A549 treated with CORT108297 at 1 μM for 4 hours (cell line): ENCODE data around the gene PLEKHA6. TPM values are rescaled to one million over a fixed set of nuclear protein-coding genes. Genes with fewer than 3 reads are reported as not detected.

ENCODE experiments used
- total RNA-seq: library from RNA; stranded (reverse); fragments of 200-300 nt; extraction: Qiagen RNA extraction; gene quantifications from 5 replicates; pipeline ENCODE4 v1.2.3, GENCODE V29; 2022

The PLEKHA6 gene
- total RNA-seq: 20.6 to 31.2 TPM (median 27.2 TPM) in 5 replicates

GRCh38 chr1:204359474-204360255 is at the start of gene PLEKHA6:
TSS of gene PLEKHA6 (minus strand) at chr1:204359929. CDS start at chr1:204273727, 86,202 bp downstream.

GRCh38 chr1:204213668-204214662 is 145.8 kb downstream of the PLEKHA6 start, which contains the start of gene GOLT1A:
TSS of gene GOLT1A (minus strand) at chr1:204213988. CDS start at chr1:204213906, 82 bp downstream.

GRCh38 chr1:204196068-204196795 is 163.5 kb downstream of the PLEKHA6 start, which contains the start of gene KISS1:
TSS of gene KISS1 (minus strand) at chr1:204196491. CDS start at chr1:204192876, 3,615 bp downstream.

Other genes starting within 250 kb of the PLEKHA6 start
- gene ETNK2, start 207.9 kb downstream of the PLEKHA6 start, total RNA-seq: 3.7 to 4.5 TPM (median 4.2 TPM) in 5 replicates
- gene REN, start 193.6 kb downstream of the PLEKHA6 start, total RNA-seq: not detected in 5 replicates
- 0.27 to 1.2 TPM (median 0.73 TPM) in 4 of 5 replicates, not detected in the other for gene KISS1, start 163.4 kb downstream of the PLEKHA6 start, total RNA-seq
- 3.8 to 6.9 TPM (median 4.5 TPM) in 5 replicates for gene GOLT1A, start 145.9 kb downstream of the PLEKHA6 start, total RNA-seq
- gene PPP1R15B, start 51.9 kb upstream of the PLEKHA6 start, total RNA-seq: 21.7 to 28.7 TPM (median 24.0 TPM) in 5 replicates
- 5.8 to 8.6 TPM (median 7.1 TPM) in 5 replicates for gene PIK3C2B, start 134.9 kb upstream of the PLEKHA6 start, total RNA-seq
- gene MDM4, start 156.5 kb upstream of the PLEKHA6 start, total RNA-seq: 3.7 to 5.1 TPM (median 4.5 TPM) in 5 replicates